Activated T-helper 1 cell treated with anti-CD3 and anti-CD28 coated beads, Interleukin-12 subunit alpha, Interleukin-12 subunit beta, Interleukin-2, Interleukin-4 antibody, amounts not matched to agents 30 ng/mL and 10 ng/mL and 1 ng/mL, durations not matched to agents 14 hours and 24 hours and 36 hours (primary cell): Measurements from ENCODE around the gene IER5L. TPM values are rescaled to one million over a fixed set of nuclear protein-coding genes. Genes with fewer than 3 reads are reported as not detected.
"Not testable (repeated sequence)": the region's sequence is repeated elsewhere in the genome, so short reads cannot be mapped to it uniquely, and the experiment has no call there.

ENCODE experiments used
- DNase-seq: peaks from one replicate; pipeline ENCODE4 v3.0.0; 2021; ENCODE audit warnings: low spot score
- H3K27ac Mint-ChIP-seq: one replicate; pipeline ENCODE4 v1.8.0; 2021; ENCODE audit warnings: mild to moderate bottlenecking, mixed read lengths
- H3K27me3 Mint-ChIP-seq: one replicate; pipeline ENCODE4 v1.8.0; 2022; ENCODE audit warnings: mild to moderate bottlenecking, moderate library complexity, mixed read lengths; ENCODE audit not compliant: insufficient read depth
- H3K36me3 Mint-ChIP-seq: one replicate; pipeline ENCODE4 v1.8.0; 2021; ENCODE audit warnings: low read depth, mixed read lengths
- H3K4me1 Mint-ChIP-seq: one replicate; pipeline ENCODE4 v1.8.0; 2021; ENCODE audit warnings: low read depth, mixed read lengths
- H3K4me3 Mint-ChIP-seq: one replicate; pipeline ENCODE4 v1.8.0; 2021; ENCODE audit warnings: mild to moderate bottlenecking, moderate library complexity, mixed read lengths
- H3K9me3 Mint-ChIP-seq: one replicate; pipeline ENCODE4 v1.8.0; 2021; ENCODE audit warnings: mixed read lengths
- intact Hi-C: fragments of 100-400 bp; cut with micrococcal nuclease; formaldehyde crosslinking; loops from one replicate; pipeline ENCODE4 v1.15.1; 2024
- total RNA-seq: library from RNA; stranded (reverse); gene quantifications from 2 replicates; pipeline ENCODE4 v1.2.3, GENCODE V29; 2022

Gene IER5L
- total RNA-seq, 1 donor from 2014 or later: 14.4 TPM

DNA sequence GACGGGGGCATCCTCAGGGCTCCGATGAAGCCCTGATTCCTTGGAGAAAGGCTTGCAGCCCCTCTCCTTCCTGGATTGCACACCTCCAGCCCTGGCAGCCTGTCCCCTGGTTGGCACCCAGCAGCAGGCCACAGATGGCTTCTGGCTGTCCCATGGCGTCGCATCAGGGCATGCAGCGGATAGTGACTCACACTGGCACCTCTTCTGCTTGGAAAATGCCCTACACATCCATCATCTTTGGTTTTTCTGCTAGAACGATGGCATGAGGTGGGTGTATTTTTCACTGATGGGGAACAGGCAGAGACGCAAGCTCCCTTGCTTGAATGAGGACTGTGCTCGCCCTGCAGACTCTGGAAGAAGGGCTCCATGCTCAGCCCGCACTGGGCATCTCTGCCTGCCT is 23.2 kb upstream of the IER5L start:
- no peak for DNase-seq
- intact Hi-C loops: loop anchor here (5.0 kb wide), 1 partner anchor 36 kb away; no protein-coding TSS in a partner anchor
- H3K4me3 Mint-ChIP-seq: no peak overlapping the region
- H3K4me1 Mint-ChIP-seq: peaks cover 6% of the 10 kb centered on the region
- peaks cover 16% of the 10 kb centered on the region for H3K27me3 Mint-ChIP-seq
- H3K36me3 Mint-ChIP-seq: no peaks in the 10 kb centered on the region
- H3K9me3 Mint-ChIP-seq: no peaks in the 10 kb centered on the region
- no peak overlapping the region for H3K27ac Mint-ChIP-seq

- no peak overlapping the region for H3K27ac Mint-ChIP-seq
- no peak for DNase-seq
- H3K4me1 Mint-ChIP-seq: peaks cover 6% of the 10 kb centered on the region
- H3K9me3 Mint-ChIP-seq: no peaks in the 10 kb centered on the region
- H3K36me3 Mint-ChIP-seq: no peaks in the 10 kb centered on the region
- intact Hi-C loops: loop anchor here (5.0 kb wide), 1 partner anchor 37 kb away; no protein-coding TSS in a partner anchor
- H3K27me3 Mint-ChIP-seq: peaks cover 16% of the 10 kb centered on the region
- H3K4me3 Mint-ChIP-seq: no peak overlapping the region
Measured at GRCh38 chr9:129200255-129200654, 22.2 kb upstream of the IER5L start.

GRCh38 chr9:129199044-129199435 is 21.0 kb upstream of the IER5L start:
- H3K27ac Mint-ChIP-seq: no peak overlapping the region
- H3K36me3 Mint-ChIP-seq: no peaks in the 10 kb centered on the region
- H3K27me3 Mint-ChIP-seq: peaks cover 20% of the 10 kb centered on the region
- H3K4me3 Mint-ChIP-seq: no peak overlapping the region
- intact Hi-C loops: no loop called here
- H3K4me1 Mint-ChIP-seq: peaks cover 6% of the 10 kb centered on the region
- H3K9me3 Mint-ChIP-seq: no peaks in the 10 kb centered on the region
- DNase-seq: no peak

GRCh38 chr9:129198319-129199043 is 20.4 kb upstream of the IER5L start:
- H3K27ac Mint-ChIP-seq: no peak overlapping the region
- DNase-seq: no peak
- peaks cover 20% of the 10 kb centered on the region for H3K27me3 Mint-ChIP-seq
- no peaks in the 10 kb centered on the region for H3K9me3 Mint-ChIP-seq
- H3K4me1 Mint-ChIP-seq: peaks cover 6% of the 10 kb centered on the region
- no peak overlapping the region for H3K4me3 Mint-ChIP-seq
- H3K36me3 Mint-ChIP-seq: no peaks in the 10 kb centered on the region
- intact Hi-C loops: no loop called here

GRCh38 chr9:129197978-129198318 is 19.9 kb upstream of the IER5L start:
- H3K4me1 Mint-ChIP-seq: peaks cover 6% of the 10 kb centered on the region
- intact Hi-C loops: no loop called here
- H3K36me3 Mint-ChIP-seq: no peaks in the 10 kb centered on the region
- no peak overlapping the region for H3K4me3 Mint-ChIP-seq
- no peak overlapping the region for H3K27ac Mint-ChIP-seq
- H3K27me3 Mint-ChIP-seq: peaks cover 23% of the 10 kb centered on the region
- no peaks in the 10 kb centered on the region for H3K9me3 Mint-ChIP-seq
- no peak for DNase-seq

- H3K27me3 Mint-ChIP-seq: peaks cover 23% of the 10 kb centered on the region
- H3K27ac Mint-ChIP-seq, H3K36me3 Mint-ChIP-seq, H3K9me3 Mint-ChIP-seq, DNase-seq, intact Hi-C loops, H3K4me3 Mint-ChIP-seq, H3K4me1 Mint-ChIP-seq: not testable (repeated sequence)
Measured at GRCh38 chr9:129197045-129197444, 19.0 kb upstream of the IER5L start.

GRCh38 chr9:129195606-129196005 is 17.5 kb upstream of the IER5L start:
- no peak for DNase-seq
- peaks cover 3% of the 10 kb centered on the region for H3K9me3 Mint-ChIP-seq
- no peaks in the 10 kb centered on the region for H3K36me3 Mint-ChIP-seq
- no peak overlapping the region for H3K4me3 Mint-ChIP-seq
- no peak overlapping the region for H3K27ac Mint-ChIP-seq
- no peaks in the 10 kb centered on the region for H3K4me1 Mint-ChIP-seq
- H3K27me3 Mint-ChIP-seq: peaks cover 23% of the 10 kb centered on the region
- intact Hi-C loops: no loop called here

DNA sequence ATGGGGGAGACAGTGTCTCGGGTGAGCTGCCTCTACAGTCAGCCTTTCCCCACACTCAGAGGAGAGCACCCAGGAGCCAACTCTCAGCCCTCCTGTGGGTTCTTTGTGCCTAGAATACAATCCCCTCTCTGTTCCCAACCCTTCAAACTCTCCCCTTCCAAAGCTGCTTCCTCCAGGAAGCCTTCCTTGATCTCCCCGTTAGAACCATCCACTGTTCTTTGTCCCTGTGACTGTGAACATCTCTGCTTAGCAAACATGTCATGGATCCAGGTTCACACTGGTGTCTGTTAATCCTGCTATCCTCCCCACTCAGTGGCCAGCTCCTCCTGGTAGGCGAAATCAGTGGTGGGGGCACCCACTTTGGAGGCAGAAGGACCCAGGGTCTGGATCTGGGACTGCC is 16.2 kb upstream of the IER5L start:
- peaks cover 23% of the 10 kb centered on the region for H3K27me3 Mint-ChIP-seq
- intact Hi-C loops: no loop called here
- H3K4me1 Mint-ChIP-seq: no peaks in the 10 kb centered on the region
- H3K9me3 Mint-ChIP-seq: peaks cover 3% of the 10 kb centered on the region
- H3K27ac Mint-ChIP-seq: no peak overlapping the region
- no peaks in the 10 kb centered on the region for H3K36me3 Mint-ChIP-seq
- no peak for DNase-seq
- no peak overlapping the region for H3K4me3 Mint-ChIP-seq

GRCh38 chr9:129193655-129194054 is 15.6 kb upstream of the IER5L start:
- no peak for DNase-seq
- peaks cover 3% of the 10 kb centered on the region for H3K9me3 Mint-ChIP-seq
- no peak overlapping the region for H3K27ac Mint-ChIP-seq
- no peaks in the 10 kb centered on the region for H3K4me1 Mint-ChIP-seq
- no peaks in the 10 kb centered on the region for H3K36me3 Mint-ChIP-seq
- H3K27me3 Mint-ChIP-seq: peaks cover 23% of the 10 kb centered on the region
- intact Hi-C loops: no loop called here
- no peak overlapping the region for H3K4me3 Mint-ChIP-seq

DNA sequence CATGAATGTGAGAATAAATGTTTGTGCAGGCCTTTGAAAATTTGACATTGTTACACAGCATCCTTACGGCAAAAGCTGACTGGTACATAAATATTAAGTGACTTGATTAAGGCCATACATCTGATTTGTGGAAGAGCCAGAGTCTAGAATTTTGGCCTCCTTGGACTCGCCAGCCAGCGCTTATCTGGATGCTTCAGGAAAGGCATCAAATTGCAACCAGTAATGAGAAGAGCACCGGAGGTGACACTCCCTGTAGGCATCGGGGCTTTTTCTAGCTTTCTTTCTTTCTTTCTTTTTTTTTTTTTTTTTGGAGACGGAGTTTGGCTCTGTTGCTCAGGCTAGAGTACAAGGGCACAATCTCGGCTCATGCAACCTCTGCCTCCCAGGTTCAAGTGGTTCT is 13.2 kb upstream of the IER5L start:
- intact Hi-C loops: no loop called here
- Mint-ChIP-seq H3K27ac (no peak overlapping the region), H3K27me3 (peaks cover 9% of the 10 kb centered on the region), H3K9me3 (peaks cover 3% of the 10 kb centered on the region), H3K4me1 (no peaks in the 10 kb centered on the region), H3K4me3 (no peak overlapping the region), H3K36me3 (no peaks in the 10 kb centered on the region)
- DNase-seq: no peak

GRCh38 chr9:129189971-129190370 is 11.9 kb upstream of the IER5L start:
- H3K4me3 Mint-ChIP-seq, H3K4me1 Mint-ChIP-seq, H3K27me3 Mint-ChIP-seq, DNase-seq, H3K36me3 Mint-ChIP-seq, intact Hi-C loops, H3K9me3 Mint-ChIP-seq, H3K27ac Mint-ChIP-seq: not testable (repeated sequence)

- no peak overlapping the region for H3K4me3 Mint-ChIP-seq
- DNase-seq: no peak
- peaks cover 7% of the 10 kb centered on the region for H3K4me1 Mint-ChIP-seq
- no peaks in the 10 kb centered on the region for H3K27me3 Mint-ChIP-seq
- H3K27ac Mint-ChIP-seq: no peak overlapping the region
- no peaks in the 10 kb centered on the region for H3K9me3 Mint-ChIP-seq
- intact Hi-C loops: no loop called here
- H3K36me3 Mint-ChIP-seq: no peaks in the 10 kb centered on the region
Measured at GRCh38 chr9:129187042-129187441, 9.0 kb upstream of the IER5L start.

GRCh38 chr9:129185991-129186390 is 7.9 kb upstream of the IER5L start:
- intact Hi-C loops: no loop called here
- Mint-ChIP-seq H3K36me3 (no peaks in the 10 kb centered on the region), H3K27me3 (no peaks in the 10 kb centered on the region), H3K27ac (no peak overlapping the region), H3K4me1 (peaks cover 7% of the 10 kb centered on the region), H3K9me3 (no peaks in the 10 kb centered on the region), H3K4me3 (no peak overlapping the region)
- DNase-seq: no peak

DNA sequence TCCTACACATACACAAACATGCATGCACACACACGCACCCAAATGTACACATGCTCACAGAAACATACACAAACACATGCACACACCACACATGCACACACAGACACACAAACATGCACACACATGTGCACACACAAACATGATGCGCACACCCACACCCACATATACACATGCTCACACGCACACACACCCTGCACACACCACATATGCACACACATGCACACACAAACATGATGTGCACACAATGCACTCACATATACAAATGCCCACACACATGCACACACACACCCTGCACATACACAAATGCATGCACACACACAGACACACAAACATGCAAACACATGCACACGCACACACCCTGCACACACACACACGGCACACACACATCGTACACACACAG is 7.3 kb upstream of the IER5L start:
- Mint-ChIP-seq H3K27me3 (peaks cover 3% of the 10 kb centered on the region), H3K27ac (no peak overlapping the region), H3K36me3 (no peaks in the 10 kb centered on the region), H3K9me3 (no peaks in the 10 kb centered on the region), H3K4me3 (no peak overlapping the region), H3K4me1 (peaks cover 7% of the 10 kb centered on the region)
- no peak for DNase-seq
- intact Hi-C loops: no loop called here
